GM12872 (cell line): ENCODE results near the gene SELENOF.

Experiments used
- TF ChIP-seq, protein P1 (sequence below): IDR thresholded peaks from 3 replicates; pipeline ENCODE4 v1.5.1; 2011; ENCODE audit warnings: low read depth, mild to moderate bottlenecking, low read length, moderate library complexity; ENCODE audit not compliant: insufficient read depth

Gene SELENOF

DNA sequence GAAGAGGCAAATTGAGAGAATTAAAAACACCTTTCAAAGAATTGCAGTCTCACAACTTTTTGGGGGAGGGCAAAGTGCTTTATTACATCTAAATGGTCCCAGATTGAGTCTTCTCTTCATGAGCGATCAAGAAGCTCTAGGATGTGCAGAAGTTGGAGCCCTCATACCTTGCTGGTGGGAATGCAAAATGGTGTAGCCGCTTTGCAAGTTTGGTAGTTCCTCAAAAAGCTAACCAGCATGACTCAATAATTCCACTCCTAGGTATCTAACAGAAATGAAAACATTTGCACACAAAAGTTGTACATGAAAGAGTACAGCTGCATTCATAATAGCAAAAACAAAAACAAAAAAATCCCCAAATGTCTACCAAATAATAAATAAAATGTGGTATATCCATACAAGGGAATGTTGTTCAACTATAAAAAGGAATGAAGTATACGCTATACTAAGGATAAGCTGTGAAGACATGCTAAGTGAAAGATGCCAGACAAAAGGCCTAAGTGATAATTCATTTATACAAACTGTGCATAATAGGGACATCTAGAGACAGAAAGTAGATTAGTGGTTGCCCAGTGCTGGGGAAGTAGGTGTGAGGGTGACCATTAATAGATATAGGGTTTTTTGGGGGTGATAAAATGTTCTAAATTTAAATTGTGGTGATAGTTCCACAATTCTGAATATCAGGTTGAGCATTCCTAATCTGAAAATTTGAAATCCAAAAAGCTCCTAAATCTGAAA, 55.2 kb downstream of the SELENOF start:
- TF ChIP-seq, protein P1, sequence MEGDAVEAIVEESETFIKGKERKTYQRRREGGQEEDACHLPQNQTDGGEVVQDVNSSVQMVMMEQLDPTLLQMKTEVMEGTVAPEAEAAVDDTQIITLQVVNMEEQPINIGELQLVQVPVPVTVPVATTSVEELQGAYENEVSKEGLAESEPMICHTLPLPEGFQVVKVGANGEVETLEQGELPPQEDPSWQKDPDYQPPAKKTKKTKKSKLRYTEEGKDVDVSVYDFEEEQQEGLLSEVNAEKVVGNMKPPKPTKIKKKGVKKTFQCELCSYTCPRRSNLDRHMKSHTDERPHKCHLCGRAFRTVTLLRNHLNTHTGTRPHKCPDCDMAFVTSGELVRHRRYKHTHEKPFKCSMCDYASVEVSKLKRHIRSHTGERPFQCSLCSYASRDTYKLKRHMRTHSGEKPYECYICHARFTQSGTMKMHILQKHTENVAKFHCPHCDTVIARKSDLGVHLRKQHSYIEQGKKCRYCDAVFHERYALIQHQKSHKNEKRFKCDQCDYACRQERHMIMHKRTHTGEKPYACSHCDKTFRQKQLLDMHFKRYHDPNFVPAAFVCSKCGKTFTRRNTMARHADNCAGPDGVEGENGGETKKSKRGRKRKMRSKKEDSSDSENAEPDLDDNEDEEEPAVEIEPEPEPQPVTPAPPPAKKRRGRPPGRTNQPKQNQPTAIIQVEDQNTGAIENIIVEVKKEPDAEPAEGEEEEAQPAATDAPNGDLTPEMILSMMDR, result no peak

DNA sequence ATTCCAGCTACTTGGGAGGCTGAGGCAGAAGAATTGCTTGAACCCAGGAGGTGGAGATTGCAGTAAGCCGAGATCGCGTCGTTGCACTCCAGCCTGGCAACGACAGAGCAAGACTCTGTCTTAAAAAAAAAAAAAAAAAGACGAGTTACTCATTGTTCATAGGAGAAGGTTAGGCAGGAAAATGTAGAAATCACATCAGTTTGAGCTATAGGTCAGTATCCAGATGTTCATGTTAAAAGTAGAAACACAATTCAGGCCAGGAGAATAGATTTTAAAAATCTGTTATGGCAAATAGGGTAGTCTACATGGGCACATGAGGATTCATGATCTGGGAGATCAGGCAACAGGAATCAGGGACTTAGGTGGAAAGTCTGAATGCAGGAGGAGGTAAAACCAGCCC, 57.7 kb downstream of the SELENOF start:
- TF ChIP-seq, protein P1, result no peak

DNA sequence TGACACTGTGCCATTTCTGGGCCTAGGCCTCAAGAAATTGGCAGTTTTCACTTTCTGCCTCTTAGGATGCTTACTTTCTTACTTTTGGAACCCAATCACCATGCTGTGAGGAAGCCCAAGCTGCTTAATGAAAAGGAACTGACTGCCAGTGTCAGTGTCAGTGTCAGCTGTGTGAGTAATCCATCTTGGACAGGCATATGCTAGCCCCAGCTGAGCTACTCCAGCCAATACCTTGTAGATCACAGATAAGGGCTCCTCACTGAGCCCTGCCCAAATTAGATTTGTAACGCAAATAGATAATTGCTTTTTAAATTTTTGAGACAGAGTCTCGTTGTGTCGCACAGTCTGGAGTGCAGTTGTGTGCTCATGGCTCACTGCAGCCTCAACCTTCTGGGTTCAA, 59.6 kb downstream of the SELENOF start:
- TF ChIP-seq, protein P1, result no peak

DNA sequence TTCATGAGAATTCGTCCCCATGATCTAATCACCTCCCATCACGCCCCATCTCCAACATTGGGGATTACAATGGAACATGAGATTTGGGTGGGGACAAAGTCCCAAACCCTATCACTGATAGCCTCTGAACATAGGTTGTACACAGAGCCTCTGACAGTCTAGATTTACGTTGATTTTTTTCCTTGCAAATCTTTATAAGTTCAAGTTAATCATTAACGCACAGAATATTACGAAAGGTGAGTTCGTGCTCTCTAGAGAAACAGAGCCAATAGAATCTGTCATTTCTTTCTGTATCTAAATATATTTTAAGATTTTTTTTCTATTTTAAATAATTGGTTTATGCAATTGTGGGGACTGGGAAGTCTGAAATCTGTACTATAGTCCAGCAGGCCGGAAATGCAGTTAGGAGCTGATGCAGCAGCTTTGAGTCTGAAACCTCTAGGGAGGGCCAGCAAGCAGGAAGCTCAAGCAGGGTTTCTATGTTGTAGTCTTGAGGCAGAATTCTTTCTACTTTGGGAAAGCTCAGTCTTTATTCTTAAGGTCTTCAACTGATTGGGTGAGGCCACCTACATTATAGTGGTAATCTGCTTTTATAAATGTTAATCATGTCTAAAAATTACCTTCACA, 61.0 kb downstream of the SELENOF start:
- TF ChIP-seq, protein P1, result no peak

DNA sequence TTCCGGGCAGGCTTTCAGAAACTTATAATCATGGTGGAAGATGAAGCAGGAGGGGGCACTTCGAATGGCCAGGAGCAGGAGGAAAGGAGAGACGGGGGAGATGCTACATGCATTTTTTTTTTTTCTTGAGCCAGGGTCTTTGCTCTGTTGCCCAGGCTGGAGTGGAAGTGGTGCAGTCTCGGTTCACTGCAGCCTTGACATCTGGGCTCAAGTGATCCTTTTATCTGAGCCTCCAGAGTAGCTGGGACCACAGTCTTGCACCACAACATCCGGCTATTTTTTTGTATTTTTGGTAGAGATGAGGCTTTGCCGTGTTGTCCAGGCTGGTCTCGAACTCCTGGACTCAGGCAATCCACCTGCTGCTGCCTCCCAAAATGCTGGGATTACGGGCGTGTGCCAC, 61.6 kb downstream of the SELENOF start:
- TF ChIP-seq, protein P1, result no peak

DNA sequence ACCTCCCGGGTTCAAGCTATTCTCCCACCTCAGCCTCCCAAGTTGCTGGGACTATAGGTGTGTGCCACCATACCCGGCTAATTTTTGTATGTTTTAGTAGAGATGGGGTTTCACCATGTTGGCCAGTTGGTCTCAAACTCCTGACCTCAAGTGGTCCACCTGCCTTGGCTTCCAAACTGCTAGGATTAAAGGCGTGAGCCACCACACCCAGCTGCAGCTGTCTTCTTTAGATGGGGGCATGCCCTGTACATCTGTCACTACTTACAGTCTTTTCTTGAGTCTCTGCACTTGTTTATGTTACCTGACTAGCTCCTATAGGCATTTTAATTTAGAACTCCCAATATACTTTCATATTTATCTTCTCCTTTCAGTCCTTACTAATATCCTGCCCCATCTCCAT, 64.2 kb downstream of the SELENOF start:
- TF ChIP-seq, protein P1, result no peak

DNA sequence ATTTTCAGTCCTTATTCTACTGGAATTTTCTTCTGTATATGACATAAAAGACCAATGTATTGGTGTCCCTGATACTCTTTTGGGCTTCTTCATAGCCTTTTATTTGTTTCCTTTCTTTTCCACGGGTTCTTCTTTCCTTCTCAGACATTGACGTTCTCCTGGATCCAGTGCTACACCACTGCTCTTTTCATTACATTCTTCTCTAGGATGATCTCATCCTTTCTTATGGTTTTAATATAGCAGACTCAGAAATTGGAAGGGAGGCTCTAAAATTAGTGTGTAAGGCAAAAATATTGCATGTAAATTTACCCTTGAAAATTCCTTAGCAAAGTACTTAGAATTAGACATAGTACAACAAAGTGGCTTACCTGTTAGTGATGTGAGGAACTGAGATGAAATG, 65.3 kb downstream of the SELENOF start:
- TF ChIP-seq, protein P1, result no peak
